ENCODE data around the gene TROAP.
"Not testable (repeated sequence)": the region's sequence is repeated elsewhere in the genome, so short reads cannot be mapped to it uniquely, and the experiment has no call there.

TROAP gene

DNA sequence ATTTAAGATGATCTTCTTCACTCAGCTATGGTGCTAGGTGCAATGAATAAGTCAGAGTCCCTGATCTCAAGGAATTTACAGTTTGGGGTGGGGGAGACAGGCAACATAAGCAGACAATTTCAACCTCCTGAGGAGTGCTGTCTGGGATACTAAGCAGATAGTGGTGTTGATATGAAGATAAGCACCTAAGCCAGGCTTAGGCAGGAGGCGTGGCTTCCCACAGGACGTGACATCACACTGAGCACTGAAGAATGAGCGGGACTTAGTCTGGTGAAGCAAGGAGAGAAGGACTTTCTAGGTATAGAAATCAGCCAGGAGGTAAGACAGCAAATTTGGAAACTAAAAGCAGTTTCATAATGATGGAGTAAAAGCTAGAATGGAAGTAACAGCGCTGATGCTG is 21.3 kb upstream of the TROAP start:
- H3K9ac ChIP-seq (ENCODE audit: low read depth, low read length, poor library complexity, severe bottlenecking) = no peak overlapping the region
- peak overlapping the region; percentile 67 for H2AFZ ChIP-seq (ENCODE audit: low read length)
- H3K9me3 ChIP-seq (ENCODE audit: insufficient read depth, low read depth, low read length) = no peaks in the 10 kb centered on the region
- H3K4me1 ChIP-seq (ENCODE audit: insufficient read depth, low read length, poor library complexity, severe bottlenecking) = peaks cover 7% of the 10 kb centered on the region
- H3K79me2 ChIP-seq (ENCODE audit: insufficient read depth, low read length) = no peaks in the 10 kb centered on the region
- H3K36me3 ChIP-seq (ENCODE audit: insufficient read depth, low read length) = no peaks in the 10 kb centered on the region
- no peak for TF ChIP-seq EZH2phosphoT487 (IDR thresholded peaks at IDR 0.05; ENCODE audit: borderline replicate concordance)
- H3K4me3 ChIP-seq (ENCODE audit: low read length, poor library complexity, severe bottlenecking) = no peak overlapping the region
- no peaks in the 10 kb centered on the region for H3F3A ChIP-seq (ENCODE audit: low read depth)
- H3K27me3 ChIP-seq (ENCODE audit: insufficient read depth, low read length, poor library complexity, severe bottlenecking) = no peaks in the 10 kb centered on the region
- peak overlapping the region; percentile 30 for H3K4me2 ChIP-seq (ENCODE audit: low read depth, low read length, poor library complexity, severe bottlenecking)
- no peaks in the 10 kb centered on the region for H4K20me1 ChIP-seq (ENCODE audit: insufficient read depth, low read length, poor library complexity, severe bottlenecking)
- H3K9me2 ChIP-seq (replicated peaks; ENCODE audit: low read depth, low read length) = no peaks in the 10 kb centered on the region

DNA sequence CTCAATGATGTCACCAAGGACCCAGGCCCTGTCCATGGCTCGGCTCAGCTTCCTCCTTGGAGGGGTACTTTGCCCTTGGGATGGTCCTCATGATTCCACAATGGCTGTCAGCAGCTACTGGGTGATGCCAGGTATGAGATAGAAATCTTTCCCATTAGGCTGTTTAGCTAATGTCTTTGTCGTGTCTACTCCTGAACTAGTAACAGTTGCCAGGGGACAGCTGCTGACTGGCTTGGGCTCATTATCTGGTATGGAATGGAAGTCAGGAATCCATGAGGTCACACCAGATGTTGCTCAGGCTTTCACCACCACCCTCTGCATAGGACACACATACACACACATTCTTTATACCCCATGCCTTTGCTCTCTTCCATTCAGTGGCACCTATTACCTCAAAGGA is 18.9 kb upstream of the TROAP start:
- no peaks in the 10 kb centered on the region for H3K9me3 ChIP-seq (ENCODE audit: insufficient read depth, low read depth, low read length)
- H2AFZ ChIP-seq (ENCODE audit: low read length) = no peak overlapping the region
- no peak overlapping the region for H3K9ac ChIP-seq (ENCODE audit: low read depth, low read length, poor library complexity, severe bottlenecking)
- no peak overlapping the region for H3K4me3 ChIP-seq (ENCODE audit: low read length, poor library complexity, severe bottlenecking)
- H3F3A ChIP-seq (ENCODE audit: low read depth) = no peaks in the 10 kb centered on the region
- no peaks in the 10 kb centered on the region for H4K20me1 ChIP-seq (ENCODE audit: insufficient read depth, low read length, poor library complexity, severe bottlenecking)
- H3K27me3 ChIP-seq (ENCODE audit: insufficient read depth, low read length, poor library complexity, severe bottlenecking) = no peaks in the 10 kb centered on the region
- TF ChIP-seq, protein P1, sequence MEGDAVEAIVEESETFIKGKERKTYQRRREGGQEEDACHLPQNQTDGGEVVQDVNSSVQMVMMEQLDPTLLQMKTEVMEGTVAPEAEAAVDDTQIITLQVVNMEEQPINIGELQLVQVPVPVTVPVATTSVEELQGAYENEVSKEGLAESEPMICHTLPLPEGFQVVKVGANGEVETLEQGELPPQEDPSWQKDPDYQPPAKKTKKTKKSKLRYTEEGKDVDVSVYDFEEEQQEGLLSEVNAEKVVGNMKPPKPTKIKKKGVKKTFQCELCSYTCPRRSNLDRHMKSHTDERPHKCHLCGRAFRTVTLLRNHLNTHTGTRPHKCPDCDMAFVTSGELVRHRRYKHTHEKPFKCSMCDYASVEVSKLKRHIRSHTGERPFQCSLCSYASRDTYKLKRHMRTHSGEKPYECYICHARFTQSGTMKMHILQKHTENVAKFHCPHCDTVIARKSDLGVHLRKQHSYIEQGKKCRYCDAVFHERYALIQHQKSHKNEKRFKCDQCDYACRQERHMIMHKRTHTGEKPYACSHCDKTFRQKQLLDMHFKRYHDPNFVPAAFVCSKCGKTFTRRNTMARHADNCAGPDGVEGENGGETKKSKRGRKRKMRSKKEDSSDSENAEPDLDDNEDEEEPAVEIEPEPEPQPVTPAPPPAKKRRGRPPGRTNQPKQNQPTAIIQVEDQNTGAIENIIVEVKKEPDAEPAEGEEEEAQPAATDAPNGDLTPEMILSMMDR (conservative IDR thresholded peaks at IDR 0.05; ENCODE audit: low read length) = no peak
- no peak for TF ChIP-seq EZH2phosphoT487 (IDR thresholded peaks at IDR 0.05; ENCODE audit: borderline replicate concordance)
- H3K9me2 ChIP-seq (replicated peaks; ENCODE audit: low read depth, low read length) = no peaks in the 10 kb centered on the region
- no peak overlapping the region for H3K4me2 ChIP-seq (ENCODE audit: low read depth, low read length, poor library complexity, severe bottlenecking)
- no peaks in the 10 kb centered on the region for H3K36me3 ChIP-seq (ENCODE audit: insufficient read depth, low read length)
- peaks cover 7% of the 10 kb centered on the region for H3K4me1 ChIP-seq (ENCODE audit: insufficient read depth, low read length, poor library complexity, severe bottlenecking)
- no peaks in the 10 kb centered on the region for H3K79me2 ChIP-seq (ENCODE audit: insufficient read depth, low read length)

DNA sequence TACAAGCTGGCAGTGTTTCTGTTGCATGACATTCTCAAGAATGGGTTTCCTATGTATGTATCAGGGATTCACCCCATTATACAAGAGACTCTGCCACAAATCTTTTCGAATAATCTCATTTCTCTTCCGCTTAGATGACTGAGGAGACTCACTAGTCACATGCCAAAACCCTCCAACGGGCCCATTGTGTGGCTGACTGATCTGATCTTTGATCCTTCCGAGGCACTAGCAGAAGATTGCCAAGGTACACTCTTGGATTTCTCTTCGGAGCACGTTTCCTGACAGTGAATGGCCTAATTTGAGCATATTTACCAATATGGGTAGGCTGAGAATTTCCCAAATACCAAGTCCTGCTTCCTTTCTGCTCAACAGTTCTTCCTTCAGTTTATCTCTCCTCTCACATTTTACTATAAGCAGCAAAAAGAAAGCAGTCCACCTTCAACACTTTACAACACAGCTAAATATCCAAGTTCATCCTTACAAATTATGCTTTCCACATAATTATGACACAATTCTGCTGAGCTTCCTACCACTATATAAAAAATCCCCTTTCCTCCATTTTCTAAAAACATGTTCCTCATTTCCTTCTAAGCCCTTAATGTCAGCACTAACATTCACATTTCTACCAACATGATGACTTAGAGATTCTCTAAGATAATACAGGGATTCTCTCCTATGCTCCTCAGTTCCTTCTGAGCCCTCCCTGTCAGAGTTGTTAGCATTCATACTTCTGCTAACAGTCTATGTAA is 17.1 kb upstream of the TROAP start:
- no peak for TF ChIP-seq EZH2phosphoT487 (IDR thresholded peaks at IDR 0.05; ENCODE audit: borderline replicate concordance)
- TF ChIP-seq, protein P1 (conservative IDR thresholded peaks at IDR 0.05; ENCODE audit: low read length) = no peak
- H3K9me2 ChIP-seq (replicated peaks; ENCODE audit: low read depth, low read length) = no peaks in the 10 kb centered on the region
- H3K4me2 ChIP-seq (ENCODE audit: low read depth, low read length, poor library complexity, severe bottlenecking) = no peak overlapping the region
- H3K9me3 ChIP-seq (ENCODE audit: insufficient read depth, low read depth, low read length) = no peaks in the 10 kb centered on the region
- H3K4me3 ChIP-seq (ENCODE audit: low read length, poor library complexity, severe bottlenecking) = no peak overlapping the region
- no peak overlapping the region for H2AFZ ChIP-seq (ENCODE audit: low read length)
- no peaks in the 10 kb centered on the region for H3K27me3 ChIP-seq (ENCODE audit: insufficient read depth, low read length, poor library complexity, severe bottlenecking)
- peaks cover 7% of the 10 kb centered on the region for H3K4me1 ChIP-seq (ENCODE audit: insufficient read depth, low read length, poor library complexity, severe bottlenecking)
- H4K20me1 ChIP-seq (ENCODE audit: insufficient read depth, low read length, poor library complexity, severe bottlenecking) = no peaks in the 10 kb centered on the region
- no peak overlapping the region for H3K9ac ChIP-seq (ENCODE audit: low read depth, low read length, poor library complexity, severe bottlenecking)
- H3K36me3 ChIP-seq (ENCODE audit: insufficient read depth, low read length) = no peaks in the 10 kb centered on the region
- H3K79me2 ChIP-seq (ENCODE audit: insufficient read depth, low read length) = no peaks in the 10 kb centered on the region
- H3F3A ChIP-seq (ENCODE audit: low read depth) = no peaks in the 10 kb centered on the region; the same call in 1 of the 2 replicates

DNA sequence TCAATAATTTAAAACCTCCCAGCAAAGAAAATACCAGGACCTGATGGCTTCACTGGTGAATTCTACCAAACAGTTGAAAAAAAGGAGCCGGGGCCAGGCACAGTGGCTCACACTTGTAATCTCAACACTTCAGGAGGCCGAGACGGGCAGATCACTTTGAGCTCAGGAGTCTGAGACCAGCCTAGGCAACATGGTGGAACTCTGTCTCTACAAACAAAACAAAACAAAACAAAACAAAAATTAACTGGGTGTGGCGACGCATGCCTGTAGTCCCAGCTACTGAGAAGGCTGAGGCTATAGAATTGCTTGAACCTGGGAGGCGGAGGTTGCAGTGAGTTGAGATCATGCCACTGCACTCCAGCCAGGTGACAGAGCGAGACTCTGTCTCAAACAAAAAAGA is 13.7 kb upstream of the TROAP start:
- H3K9me3 ChIP-seq (ENCODE audit: insufficient read depth, low read depth, low read length) = no peaks in the 10 kb centered on the region
- no peak overlapping the region for H3K9ac ChIP-seq (ENCODE audit: low read depth, low read length, poor library complexity, severe bottlenecking)
- no peak overlapping the region for H3K4me3 ChIP-seq (ENCODE audit: low read length, poor library complexity, severe bottlenecking)
- no peaks in the 10 kb centered on the region for H3K4me1 ChIP-seq (ENCODE audit: insufficient read depth, low read length, poor library complexity, severe bottlenecking)
- H3K27me3 ChIP-seq (ENCODE audit: insufficient read depth, low read length, poor library complexity, severe bottlenecking) = no peaks in the 10 kb centered on the region
- no peaks in the 10 kb centered on the region for H4K20me1 ChIP-seq (ENCODE audit: insufficient read depth, low read length, poor library complexity, severe bottlenecking)
- H3K79me2 ChIP-seq (ENCODE audit: insufficient read depth, low read length) = no peaks in the 10 kb centered on the region
- TF ChIP-seq, protein P1 (conservative IDR thresholded peaks at IDR 0.05; ENCODE audit: low read length) = no peak
- no peak for TF ChIP-seq EZH2phosphoT487 (IDR thresholded peaks at IDR 0.05; ENCODE audit: borderline replicate concordance)
- H2AFZ ChIP-seq (ENCODE audit: low read length) = no peak overlapping the region
- H3K36me3 ChIP-seq (ENCODE audit: insufficient read depth, low read length) = no peaks in the 10 kb centered on the region
- H3K4me2 ChIP-seq (ENCODE audit: low read depth, low read length, poor library complexity, severe bottlenecking) = no peak overlapping the region
- no peaks in the 10 kb centered on the region; the same call in 1 of the 2 replicates for H3F3A ChIP-seq (ENCODE audit: low read depth)
- no peaks in the 10 kb centered on the region for H3K9me2 ChIP-seq (replicated peaks; ENCODE audit: low read depth, low read length)

DNA sequence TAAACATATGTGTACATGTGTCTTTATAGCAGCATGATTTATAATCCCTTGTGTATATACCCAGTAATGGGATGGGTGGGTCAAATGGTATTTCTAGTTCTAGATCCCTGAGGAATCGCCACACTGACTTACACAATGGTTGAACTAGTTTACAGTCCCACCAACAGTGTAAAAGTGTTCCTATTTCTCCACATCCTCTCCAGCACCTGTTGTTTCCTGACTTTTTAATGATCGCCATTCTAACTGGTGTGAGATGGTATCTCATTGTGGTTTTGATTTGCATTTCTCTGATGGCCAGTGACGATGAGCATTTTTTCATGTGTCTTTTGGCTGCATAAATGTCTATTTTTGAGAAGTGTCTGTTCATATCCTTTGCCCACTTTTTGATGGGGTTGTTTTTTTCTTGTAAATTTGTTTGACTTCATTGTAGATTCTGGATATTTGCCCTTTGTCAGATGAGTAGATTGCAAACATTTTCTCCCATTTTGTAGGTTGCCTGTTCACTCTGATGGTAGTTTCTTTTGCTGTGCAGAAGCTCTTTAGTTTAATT is 12.5 kb upstream of the TROAP start:
- not testable (repeated sequence) for H3K9me2 ChIP-seq (replicated peaks; ENCODE audit: low read depth, low read length); H3K36me3 ChIP-seq (ENCODE audit: insufficient read depth, low read length); H3K9me3 ChIP-seq (ENCODE audit: insufficient read depth, low read depth, low read length); H2AFZ ChIP-seq (ENCODE audit: low read length); H3K4me3 ChIP-seq (ENCODE audit: low read length, poor library complexity, severe bottlenecking); H3K4me1 ChIP-seq (ENCODE audit: insufficient read depth, low read length, poor library complexity, severe bottlenecking); H3K79me2 ChIP-seq (ENCODE audit: insufficient read depth, low read length); H3K27me3 ChIP-seq (ENCODE audit: insufficient read depth, low read length, poor library complexity, severe bottlenecking); H3K9ac ChIP-seq (ENCODE audit: low read depth, low read length, poor library complexity, severe bottlenecking); H3F3A ChIP-seq (ENCODE audit: low read depth); H3K4me2 ChIP-seq (ENCODE audit: low read depth, low read length, poor library complexity, severe bottlenecking); H4K20me1 ChIP-seq (ENCODE audit: insufficient read depth, low read length, poor library complexity, severe bottlenecking)

Data from Loucy (cell line).